Breast epithelium (tissue), 4 donors: Measurements from ENCODE around the gene PLCG1. TPM values are rescaled to one million over a fixed set of nuclear protein-coding genes. Genes with fewer than 3 reads are reported as not detected.

ENCODE experiments used
- DNase-seq, 2 donors: peaks; one replicate each; pipeline ENCODE4 v3.0.0-alpha.2; 2019; ENCODE audit warnings: low spot score in 2 of 2
- H3K27ac ChIP-seq, 2 donors: fragments of 200-600 bp; sonication (generic) in 1 of 2; one replicate each; pipeline ENCODE4 v1.5.1; 2016 to 2019; ENCODE audit warnings: mild to moderate bottlenecking in 1 of 2
- H3K27me3 ChIP-seq, 2 donors: fragments of 200-600 bp; sonication (generic) in 1 of 2; one replicate each; pipeline versions ENCODE4 v1.5.1 to v1.6.0; 2017 to 2019; ENCODE audit warnings: control low read depth in 1 of 2, mild to moderate bottlenecking in 1 of 2
- H3K36me3 ChIP-seq: fragments of 200-600 bp; one replicate; pipeline ENCODE4 v1.5.1; 2019
- H3K4me1 ChIP-seq, 2 donors: fragments of 200-600 bp; sonication (generic); one replicate each; pipeline ENCODE4 v1.5.1; 2016 to 2019; ENCODE audit warnings: control low read depth in 1 of 2
- H3K4me3 ChIP-seq, 3 donors: fragments of 200-600 bp; sonication (generic); 1 replicate in 2 of 3; 2 replicates in 1 of 3; pipeline ENCODE4 v1.5.1; 2016 to 2019; ENCODE audit warnings: mild to moderate bottlenecking in 3 of 3, moderate library complexity in 2 of 3
- H3K9me3 ChIP-seq, 2 donors: fragments of 200-600 bp; sonication (generic) in 1 of 2; one replicate each; pipeline ENCODE4 v1.5.1; 2016 to 2019; ENCODE audit warnings: control low read depth in 1 of 2
- CTCF ChIP-seq, 3 donors: fragments of 450-650 bp; IDR thresholded peaks; one replicate each; pipeline ENCODE4 v1.5.1; 2016 to 2017; ENCODE audit warnings: antibody characterized with exemption in 3 of 3, mild to moderate bottlenecking in 3 of 3, moderate library complexity in 3 of 3
- POLR2A ChIP-seq: fragments of 450-650 bp; IDR thresholded peaks from one replicate; pipeline ENCODE4 v1.6.1; 2016; ENCODE audit warnings: antibody characterized with exemption, mild to moderate bottlenecking, moderate library complexity
- POLR2AphosphoS5 ChIP-seq, 3 donors: sonication (generic); formaldehyde crosslinking; IDR thresholded peaks; one replicate each; pipeline ENCODE4 v1.6.1; 2017; ENCODE audit warnings: antibody characterized with exemption in 3 of 3
- intact Hi-C: fragments of 100-400 bp; cut with DNase I; formaldehyde crosslinking; loops from one replicate; pipeline ENCODE4 v1.15.1; 2023; ENCODE audit warnings: low total_unique reads
- total RNA-seq, 3 donors: library from RNA; depleted of rRNA; stranded (reverse); fragments of >200 nt; gene quantifications; one replicate each; pipeline ENCODE4 v1.1.0, GENCODE V29; 2016

Gene PLCG1
- total RNA-seq, 3 donors from 2014 or later: 88.5 to 132 (median 92.3) TPM

- Histone ChIP-seq H3K4me1 (no peaks in the 10 kb centered on the region), H3K9me3 (no peaks in the 10 kb centered on the region), H3K36me3 (peaks cover 16% of the 10 kb centered on the region), H3K27me3 (no peaks in the 10 kb centered on the region), H3K27ac (peak overlapping the region in 1 of 2 donors; percentile 72), H3K4me3 (no peak overlapping the region)
- no peak for TF ChIP-seq POLR2AphosphoS5 (IDR thresholded peaks at IDR 0.05)
- no peak for TF ChIP-seq POLR2A
- TF ChIP-seq CTCF (IDR thresholded peaks at IDR 0.05): no peak
- DNase-seq: no peak
- intact Hi-C loops: no loop called here
Measured at GRCh38 chr20:41163821-41164220, 26.5 kb downstream of the PLCG1 start.

DNA sequence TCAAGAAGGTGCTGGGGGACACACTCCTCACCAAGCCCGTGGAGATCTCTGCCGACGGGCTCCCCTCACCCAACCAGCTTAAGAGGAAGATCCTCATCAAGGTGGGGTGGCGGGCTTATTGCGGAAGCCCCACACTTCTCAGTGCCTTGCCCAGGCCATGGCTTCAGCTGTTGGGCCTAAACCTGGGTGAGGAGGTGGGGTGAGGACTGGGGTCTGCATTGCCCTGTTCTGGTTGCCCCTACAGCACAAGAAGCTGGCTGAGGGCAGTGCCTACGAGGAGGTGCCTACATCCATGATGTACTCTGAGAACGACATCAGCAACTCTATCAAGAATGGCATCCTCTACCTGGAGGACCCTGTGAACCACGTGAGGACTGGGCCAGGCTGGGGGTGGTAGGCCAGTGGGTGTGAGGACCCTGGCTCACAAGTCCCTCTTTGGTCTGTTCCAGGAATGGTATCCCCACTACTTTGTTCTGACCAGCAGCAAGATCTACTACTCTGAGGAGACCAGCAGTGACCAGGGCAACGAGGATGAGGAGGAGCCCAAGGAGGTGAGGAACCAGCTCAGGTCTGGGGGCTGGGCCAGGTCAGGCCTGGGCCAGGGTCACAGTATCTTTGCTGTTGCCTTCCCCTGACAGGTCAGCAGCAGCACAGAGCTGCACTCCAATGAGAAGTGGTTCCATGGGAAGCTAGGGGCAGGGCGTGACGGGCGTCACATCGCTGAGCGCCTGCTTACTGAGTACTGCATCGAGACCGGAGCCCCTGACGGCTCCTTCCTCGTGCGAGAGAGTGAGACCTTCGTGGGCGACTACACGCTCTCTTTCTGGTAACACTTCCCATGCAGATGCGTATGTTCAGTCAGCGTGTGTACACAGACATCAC lies 27.9 kb downstream of the PLCG1 start:
- Histone ChIP-seq H3K4me1 (no peaks in the 10 kb centered on the region), H3K27ac (peak overlapping the region in 1 of 2 donors; percentile 23), H3K27me3 (no peaks in the 10 kb centered on the region), H3K4me3 (no peak overlapping the region), H3K9me3 (no peaks in the 10 kb centered on the region), H3K36me3 (peaks cover 20% of the 10 kb centered on the region)
- TF ChIP-seq POLR2AphosphoS5 (IDR thresholded peaks at IDR 0.05): no peak
- TF ChIP-seq CTCF (IDR thresholded peaks at IDR 0.05): no peak
- no peak for TF ChIP-seq POLR2A
- intact Hi-C loops: no loop called here
- DNase-seq: peak in 1 of 2 donors; percentile 10

DNA sequence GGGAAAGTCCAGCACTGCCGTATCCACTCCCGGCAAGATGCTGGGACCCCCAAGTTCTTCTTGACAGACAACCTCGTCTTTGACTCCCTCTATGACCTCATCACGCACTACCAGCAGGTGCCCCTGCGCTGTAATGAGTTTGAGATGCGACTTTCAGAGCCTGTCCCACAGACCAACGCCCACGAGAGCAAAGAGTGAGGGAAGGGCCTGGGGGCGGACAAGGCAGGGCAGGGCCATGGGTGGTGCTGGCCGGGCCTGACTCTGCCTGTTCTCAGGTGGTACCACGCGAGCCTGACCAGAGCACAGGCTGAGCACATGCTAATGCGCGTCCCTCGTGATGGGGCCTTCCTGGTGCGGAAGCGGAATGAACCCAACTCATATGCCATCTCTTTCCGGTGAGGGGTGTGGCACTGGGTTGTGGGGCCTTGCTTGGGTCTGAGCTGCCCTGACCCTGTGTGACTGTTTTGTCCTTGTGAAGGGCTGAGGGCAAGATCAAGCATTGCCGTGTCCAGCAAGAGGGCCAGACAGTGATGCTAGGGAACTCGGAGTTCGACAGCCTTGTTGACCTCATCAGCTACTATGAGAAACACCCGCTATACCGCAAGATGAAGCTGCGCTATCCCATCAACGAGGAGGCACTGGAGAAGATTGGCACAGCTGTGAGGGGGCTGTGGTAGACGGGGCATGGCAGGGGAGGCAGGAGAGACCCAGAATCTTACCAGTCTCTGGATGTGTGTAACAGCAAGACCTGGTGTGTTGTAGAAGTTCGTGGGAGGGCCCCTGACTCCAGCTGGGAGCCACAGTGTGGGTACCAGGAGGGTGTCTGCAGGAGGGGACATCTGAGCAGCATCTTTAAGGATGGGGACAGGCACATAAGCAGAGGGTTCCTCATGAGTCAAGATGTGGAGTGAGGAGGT lies 29.1 kb downstream of the PLCG1 start:
- Histone ChIP-seq H3K36me3 (peaks cover 24% of the 10 kb centered on the region), H3K27ac (peak overlapping the region in 1 of 2 donors; percentile 23), H3K9me3 (no peaks in the 10 kb centered on the region), H3K27me3 (no peaks in the 10 kb centered on the region), H3K4me3 (no peak overlapping the region), H3K4me1 (no peaks in the 10 kb centered on the region)
- peak in 1 of 2 donors; percentile 49 for DNase-seq
- TF ChIP-seq POLR2A (no peak), POLR2AphosphoS5 (IDR thresholded peaks at IDR 0.05) (no peak), CTCF (IDR thresholded peaks at IDR 0.05) (no peak)
- intact Hi-C loops: no loop called here

DNA sequence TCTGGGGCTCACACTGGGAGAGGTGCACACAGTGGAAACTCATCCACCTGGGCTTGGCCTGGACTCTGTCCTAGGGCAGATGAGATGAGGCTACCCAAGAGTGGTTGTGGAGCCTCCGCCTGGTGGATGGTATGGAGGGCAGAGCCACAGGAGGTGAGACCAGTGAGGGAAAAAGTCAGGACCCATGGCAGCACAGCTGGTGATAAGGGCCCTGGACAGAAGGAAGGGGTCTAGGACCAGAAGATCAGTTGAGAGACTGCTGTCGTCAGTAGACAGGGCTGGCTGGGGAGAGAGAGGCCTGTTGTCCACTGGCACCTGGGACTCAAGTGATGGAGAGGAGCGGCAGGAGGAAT lies 29.8 kb downstream of the PLCG1 start:
- DNase-seq: peak in 1 of 2 donors; percentile 42
- Histone ChIP-seq H3K4me1 (no peaks in the 10 kb centered on the region), H3K9me3 (no peaks in the 10 kb centered on the region), H3K4me3 (no peak overlapping the region), H3K36me3 (peaks cover 24% of the 10 kb centered on the region), H3K27me3 (no peaks in the 10 kb centered on the region), H3K27ac (peak overlapping the region in 1 of 2 donors; percentile 22)
- no peak for TF ChIP-seq POLR2A
- TF ChIP-seq POLR2AphosphoS5 (IDR thresholded peaks at IDR 0.05): no peak
- no peak for TF ChIP-seq CTCF (IDR thresholded peaks at IDR 0.05)
- intact Hi-C loops: no loop called here
